Sigmoid colon (tissue), 4 donors: ENCODE results near the gene LUC7L.

Experiments
- CTCF ChIP-seq, 4 experiments: fragments of 450-650 bp in 3 of 4; fragments of 200-600 bp in 1 of 4; IDR thresholded peaks; one replicate each; pipeline ENCODE4 v1.5.1; 2016 to 2019; ENCODE audit warnings: antibody characterized with exemption in 4 of 4, mild to moderate bottlenecking in 3 of 4, moderate library complexity in 2 of 4
- EP300 ChIP-seq, 4 donors: sonication (generic); formaldehyde crosslinking; IDR thresholded peaks; one replicate each; pipeline ENCODE4 v1.6.1; 2017; ENCODE audit warnings: antibody characterized with exemption in 4 of 4

- no peak for TF ChIP-seq CTCF (IDR thresholded peaks at IDR 0.05)
- no peak for TF ChIP-seq EP300 (IDR thresholded peaks at IDR 0.05)
Measured at GRCh38 chr16:278863-279366, 49.7 kb upstream of the LUC7L start.
